Left lung (tissue), 10 donors: ENCODE measurements around the gene IFIT1. TPM values are rescaled to one million over a fixed set of nuclear protein-coding genes. Genes with fewer than 3 reads are reported as not detected.
A peak's percentile ranks its signal among the peaks of the same experiment; 100 is the strongest.

Source experiments
- ATAC-seq: fragments of 200-7000 bp; cut with Tn5 transposase; one replicate; pipeline ENCODE4 v1.9.1; 2020; ENCODE audit warnings: moderate library complexity
- DNase-seq, 4 donors: peaks; one replicate each; pipeline ENCODE4 v3.0.0-alpha.2; 2013 to 2020
- H3K27ac ChIP-seq, 2 donors: fragments of 200-600 bp; sonication (generic) in 1 of 2; one replicate each; pipeline versions ENCODE4 v1.5.0 to v1.8.0; 2020 to 2021
- H3K27me3 ChIP-seq, 2 donors: fragments of 200-600 bp; sonication (generic) in 1 of 2; one replicate each; pipeline versions ENCODE4 v1.5.0 to v1.8.0; 2020 to 2021
- H3K36me3 ChIP-seq, 2 donors: fragments of 200-600 bp; sonication (generic) in 1 of 2; one replicate each; pipeline versions ENCODE4 v1.5.0 to v1.8.0; 2020 to 2021
- H3K4me1 ChIP-seq, 2 donors: fragments of 200-600 bp; one replicate each; pipeline ENCODE4 v1.8.0; 2021
- H3K4me3 ChIP-seq, 2 donors: fragments of 200-600 bp; sonication (generic) in 1 of 2; one replicate each; pipeline versions ENCODE4 v1.5.0 to v1.8.0; 2020 to 2021; ENCODE audit warnings: mild to moderate bottlenecking in 1 of 2
- H3K9me3 ChIP-seq, 2 donors: fragments of 200-600 bp; sonication (generic) in 1 of 2; one replicate each; pipeline versions ENCODE4 v1.5.0 to v1.8.0; 2020 to 2021
- intact Hi-C, 2 donors: fragments of 100-400 bp; cut with DNase I; formaldehyde crosslinking; loops; one replicate each; pipeline versions ENCODE4 v1.11.2 to v1.14.2; 2022
- polyA plus RNA-seq, 6 donors: library from polyadenylated mRNA; unstranded; fragments of 120-200 nt; gene quantifications; one replicate each; pipeline ENCODE4 v1.2.1, GENCODE V29; 2013; ENCODE audit not compliant: insufficient read length in 6 of 6
- total RNA-seq, 2 donors: library from RNA; stranded (reverse); fragmentation: NEBNext Ultra II Directional; extraction: Animal tissue kit (Norgen Biotek cat#: 25700); gene quantifications; one replicate each; pipeline ENCODE4 v1.2.1, GENCODE V29; 2021
- TF ChIP-seq, protein P1 (sequence below), 2 donors: fragments of 200-600 bp; sonication (generic) in 1 of 2; IDR thresholded peaks; one replicate each; pipeline versions ENCODE4 v1.5.0 to v1.8.0; 2021; ENCODE audit warnings: antibody characterized with exemption in 2 of 2
- donor health status: DM: no; HTN: yes; CAD: no.
- donor health status: DM: no; HTN: no; CAD: no.

IFIT1 gene
- total and polyA plus RNA-seq, 8 donors: 12.6 to 34.8 (median 21.8) TPM

GRCh38 chr10:89367529-89367928, 24.9 kb upstream of the IFIT1 start:
- Histone ChIP-seq H3K4me3 (no peak overlapping the region), H3K4me1 (peaks cover 6 to 23% of the 10 kb centered on the region in 2 donors), H3K27ac (peak overlapping the region in 1 of 2 donors; percentile 4), H3K27me3 (no peaks in the 10 kb centered on the region), H3K9me3 (no peaks in the 10 kb centered on the region), H3K36me3 (no peaks in the 10 kb centered on the region)
- intact Hi-C loops: no loop called here
- TF ChIP-seq, protein P1, sequence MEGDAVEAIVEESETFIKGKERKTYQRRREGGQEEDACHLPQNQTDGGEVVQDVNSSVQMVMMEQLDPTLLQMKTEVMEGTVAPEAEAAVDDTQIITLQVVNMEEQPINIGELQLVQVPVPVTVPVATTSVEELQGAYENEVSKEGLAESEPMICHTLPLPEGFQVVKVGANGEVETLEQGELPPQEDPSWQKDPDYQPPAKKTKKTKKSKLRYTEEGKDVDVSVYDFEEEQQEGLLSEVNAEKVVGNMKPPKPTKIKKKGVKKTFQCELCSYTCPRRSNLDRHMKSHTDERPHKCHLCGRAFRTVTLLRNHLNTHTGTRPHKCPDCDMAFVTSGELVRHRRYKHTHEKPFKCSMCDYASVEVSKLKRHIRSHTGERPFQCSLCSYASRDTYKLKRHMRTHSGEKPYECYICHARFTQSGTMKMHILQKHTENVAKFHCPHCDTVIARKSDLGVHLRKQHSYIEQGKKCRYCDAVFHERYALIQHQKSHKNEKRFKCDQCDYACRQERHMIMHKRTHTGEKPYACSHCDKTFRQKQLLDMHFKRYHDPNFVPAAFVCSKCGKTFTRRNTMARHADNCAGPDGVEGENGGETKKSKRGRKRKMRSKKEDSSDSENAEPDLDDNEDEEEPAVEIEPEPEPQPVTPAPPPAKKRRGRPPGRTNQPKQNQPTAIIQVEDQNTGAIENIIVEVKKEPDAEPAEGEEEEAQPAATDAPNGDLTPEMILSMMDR (IDR thresholded peaks at IDR 0.05): no peak
- ATAC-seq (peak; percentile 14), DNase-seq (peak in 1 of 4 donors; percentile 76)

DNA sequence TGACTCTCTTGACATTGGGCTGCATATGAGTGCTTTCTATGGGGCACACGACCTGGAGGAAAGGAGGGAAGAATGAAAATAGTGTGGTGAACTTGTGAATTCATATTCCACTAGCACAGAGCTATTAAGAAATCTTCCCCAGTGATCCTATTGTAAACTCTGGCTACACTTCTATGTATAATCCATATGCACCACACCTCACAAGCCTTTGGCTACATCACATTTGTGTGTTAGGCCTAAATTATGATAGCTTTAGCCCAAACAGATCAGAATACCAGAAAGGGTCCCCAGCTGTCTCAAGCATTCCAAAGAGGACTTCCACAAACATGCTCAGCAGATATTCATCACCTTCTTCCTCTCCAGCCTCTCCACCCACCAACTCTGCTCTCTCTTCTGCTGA, 24.3 kb upstream of the IFIT1 start:
- H3K27me3 ChIP-seq: no peaks in the 10 kb centered on the region
- H3K36me3 ChIP-seq: no peaks in the 10 kb centered on the region
- no peak for ATAC-seq
- intact Hi-C loops: no loop called here
- TF ChIP-seq, protein P1 (IDR thresholded peaks at IDR 0.05): no peak
- no peak for DNase-seq
- no peak overlapping the region for H3K27ac ChIP-seq
- no peaks in the 10 kb centered on the region for H3K9me3 ChIP-seq
- no peak overlapping the region for H3K4me3 ChIP-seq
- H3K4me1 ChIP-seq: peaks cover 6 to 23% of the 10 kb centered on the region in 2 donors

GRCh38 chr10:89369156-89370105, 23.0 kb upstream of the IFIT1 start:
- no peak overlapping the region for H3K4me3 ChIP-seq
- TF ChIP-seq, protein P1 (IDR thresholded peaks at IDR 0.05): peak; percentile 19 to 43
- H3K36me3 ChIP-seq: no peaks in the 10 kb centered on the region
- ATAC-seq: peak; percentile 51
- intact Hi-C loops: no loop called here
- H3K4me1 ChIP-seq: peaks cover 14 to 28% of the 10 kb centered on the region in 2 donors
- H3K27me3 ChIP-seq: no peaks in the 10 kb centered on the region
- peak in 1 of 4 donors; percentile 62 for DNase-seq
- H3K27ac ChIP-seq: no peak overlapping the region
- H3K9me3 ChIP-seq: no peaks in the 10 kb centered on the region

DNA sequence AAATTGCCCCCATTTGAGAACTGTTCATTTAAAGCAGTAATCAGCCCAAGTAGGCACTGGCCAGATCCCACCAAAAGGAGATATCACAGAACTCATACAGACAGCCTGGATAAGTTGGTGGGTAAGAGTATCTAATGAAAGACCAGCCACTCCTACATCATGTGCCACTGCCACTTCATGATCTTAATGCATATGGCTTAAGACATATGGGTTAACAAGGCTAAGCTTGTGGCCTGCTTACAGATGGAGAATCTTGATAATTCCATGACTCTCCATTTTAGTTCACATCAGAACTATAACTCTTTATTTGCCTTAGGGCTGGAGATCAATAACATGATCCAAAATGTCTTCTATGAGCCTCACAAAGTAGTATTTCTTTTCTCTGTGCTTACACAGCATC, 21.3 kb upstream of the IFIT1 start:
- H3K4me3 ChIP-seq: no peak overlapping the region
- TF ChIP-seq, protein P1 (IDR thresholded peaks at IDR 0.05): no peak
- DNase-seq (no peak), ATAC-seq (no peak)
- H3K27ac ChIP-seq: no peak overlapping the region
- H3K36me3 ChIP-seq: no peaks in the 10 kb centered on the region
- H3K9me3 ChIP-seq: no peaks in the 10 kb centered on the region
- H3K4me1 ChIP-seq: peaks cover 21 to 37% of the 10 kb centered on the region in 2 donors
- intact Hi-C loops: no loop called here
- H3K27me3 ChIP-seq: no peaks in the 10 kb centered on the region

DNA sequence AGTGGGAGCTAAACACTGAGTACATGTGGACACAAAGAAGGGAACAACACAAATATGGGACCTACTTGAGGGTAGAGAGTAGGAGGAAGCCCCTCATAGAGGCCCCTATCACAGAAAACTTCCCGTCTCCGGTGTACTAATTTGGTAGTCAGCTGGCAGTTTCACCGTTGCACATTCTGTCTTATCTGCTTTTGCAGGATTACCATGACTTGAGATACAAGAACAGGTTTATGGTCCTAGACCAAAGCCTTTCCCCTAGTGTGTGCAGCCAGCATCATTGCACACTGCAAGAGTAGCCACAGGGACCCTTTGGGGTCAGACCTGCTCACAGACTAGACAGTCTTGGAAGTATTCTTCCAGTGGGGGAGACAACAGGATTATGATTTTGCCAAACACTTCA, 20.4 kb upstream of the IFIT1 start:
- no peak overlapping the region for H3K27ac ChIP-seq
- H3K36me3 ChIP-seq: no peaks in the 10 kb centered on the region
- no peaks in the 10 kb centered on the region for H3K27me3 ChIP-seq
- TF ChIP-seq, protein P1 (IDR thresholded peaks at IDR 0.05): no peak
- DNase-seq: no peak
- no peaks in the 10 kb centered on the region for H3K9me3 ChIP-seq
- ATAC-seq: no peak
- intact Hi-C loops: no loop called here
- H3K4me3 ChIP-seq: no peak overlapping the region
- peaks cover 21 to 37% of the 10 kb centered on the region in 2 donors for H3K4me1 ChIP-seq
